GM18909 (cell line): ENCODE measurements around the gene HIPK2.

ENCODE experiments used
- ATAC-seq: cut with Tn5 transposase; IDR thresholded peaks from one replicate; pipeline ENCODE4 v1.9.1; 2021; ENCODE audit warnings: mild to moderate bottlenecking; ENCODE audit not compliant: unreplicated experiment, poor library complexity

The HIPK2 gene

DNA sequence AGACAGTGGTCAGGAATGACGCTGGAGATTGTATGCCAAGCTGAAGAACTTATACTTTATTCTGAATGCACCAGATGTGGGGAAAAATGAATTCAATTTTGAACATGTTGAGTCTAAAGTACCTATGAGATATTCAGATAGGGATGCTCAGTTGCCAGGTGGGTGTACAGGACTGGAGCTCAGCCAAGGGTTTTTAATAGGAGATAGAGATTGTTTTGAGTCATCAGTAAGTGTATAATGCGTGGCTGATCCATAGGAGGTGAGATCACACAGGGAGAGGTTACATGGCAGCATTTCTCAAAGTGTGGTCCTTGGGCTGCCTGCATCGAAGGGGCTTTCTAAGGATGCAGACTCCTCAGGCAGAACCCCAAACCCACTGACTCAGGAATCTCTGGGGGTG, 6.8 kb upstream of the HIPK2 start:
- no peak for ATAC-seq

DNA sequence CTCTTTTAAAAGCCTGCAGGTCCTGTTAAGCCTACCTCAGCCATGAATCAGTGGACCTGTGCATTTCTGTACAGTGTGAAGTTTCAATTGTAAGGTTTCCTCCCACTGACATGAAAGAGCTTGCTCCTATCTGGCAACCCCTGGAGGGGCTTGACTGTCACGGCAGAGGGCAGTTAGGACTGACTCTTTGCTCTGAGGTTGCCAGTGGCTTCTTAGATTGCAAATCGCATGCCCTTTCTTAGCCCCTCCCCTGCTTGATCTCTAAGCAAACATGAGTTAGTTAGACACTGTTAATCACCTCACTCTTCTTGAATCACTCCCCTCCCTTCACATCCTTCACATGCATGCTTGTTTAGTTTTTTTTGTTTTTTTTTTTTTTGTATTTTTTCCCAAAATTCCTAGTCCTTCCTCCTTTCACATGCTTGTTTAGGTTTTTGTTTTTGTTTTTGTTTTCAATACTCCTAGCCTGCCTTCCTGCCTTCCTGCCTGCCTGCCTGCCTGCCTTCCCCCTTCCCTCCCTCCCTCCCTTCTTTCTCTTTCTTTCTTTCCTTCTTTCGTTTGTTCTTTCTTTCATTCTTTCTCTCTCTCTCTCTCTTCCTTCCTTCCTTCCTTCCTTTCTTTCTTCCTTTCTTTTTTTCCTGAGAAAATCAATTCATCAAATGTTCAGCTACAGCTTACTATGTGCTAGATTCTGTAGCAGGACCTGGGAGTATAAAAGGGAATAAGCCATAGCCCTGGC, 6.0 kb upstream of the HIPK2 start:
- no peak for ATAC-seq

DNA sequence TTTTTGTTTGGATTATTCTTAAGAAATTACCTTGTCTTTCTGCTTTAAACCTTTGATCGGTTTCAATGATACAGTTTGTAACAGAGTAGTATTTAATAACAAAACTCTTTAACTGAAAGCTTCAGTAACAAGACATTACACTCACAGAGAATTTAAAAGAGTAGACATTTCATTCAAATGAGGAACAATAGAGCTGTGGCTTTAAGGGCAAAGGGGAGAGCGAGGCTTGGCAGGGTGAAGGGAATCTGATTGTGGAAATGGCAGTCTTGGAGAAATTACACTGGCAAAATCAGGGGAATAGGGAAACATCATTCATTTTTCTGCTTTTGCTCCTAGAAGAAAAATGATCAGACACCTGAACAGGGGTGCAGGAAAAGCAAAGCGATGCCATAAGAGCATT, 5.1 kb upstream of the HIPK2 start:
- no peak for ATAC-seq

DNA sequence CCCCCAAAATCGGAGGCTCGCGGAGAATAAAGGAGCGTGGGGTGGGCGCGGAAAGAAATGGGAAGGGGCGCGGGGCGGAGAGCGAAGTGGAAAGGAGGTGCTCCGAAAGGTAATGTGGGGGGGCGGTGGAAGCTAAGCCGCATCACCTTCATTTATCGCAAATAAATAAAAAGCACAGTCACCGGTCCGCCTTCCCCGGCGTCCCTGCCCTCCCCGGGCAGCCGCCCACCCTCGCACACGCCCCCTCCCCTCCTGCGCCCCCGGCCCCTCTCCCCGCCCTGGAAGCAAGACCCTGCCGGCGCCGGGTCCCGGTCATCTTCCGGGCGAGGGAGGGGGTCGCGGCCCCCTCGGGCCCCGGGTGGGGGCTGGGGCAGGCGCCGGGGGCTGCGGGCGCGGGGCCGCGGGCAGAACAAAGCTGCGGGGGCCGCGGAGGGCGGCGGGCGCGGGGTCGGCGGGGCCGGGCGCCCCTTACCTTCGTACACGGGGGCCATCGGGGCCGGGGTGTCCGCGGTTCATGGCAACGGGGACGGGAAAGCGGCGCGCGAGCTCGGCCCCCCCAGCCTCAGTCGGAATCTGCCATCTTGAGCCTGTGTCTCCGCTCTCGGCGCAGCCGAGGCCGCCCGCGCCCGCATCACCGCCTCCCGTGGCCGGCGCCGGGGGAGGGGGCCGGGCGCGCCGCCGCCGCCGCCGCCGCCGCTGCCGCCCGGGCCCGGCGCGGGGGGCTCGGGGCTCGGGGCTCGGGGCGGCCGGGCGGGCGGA, 486 bp downstream of the HIPK2 start:
- ATAC-seq = peak; percentile 22

DNA sequence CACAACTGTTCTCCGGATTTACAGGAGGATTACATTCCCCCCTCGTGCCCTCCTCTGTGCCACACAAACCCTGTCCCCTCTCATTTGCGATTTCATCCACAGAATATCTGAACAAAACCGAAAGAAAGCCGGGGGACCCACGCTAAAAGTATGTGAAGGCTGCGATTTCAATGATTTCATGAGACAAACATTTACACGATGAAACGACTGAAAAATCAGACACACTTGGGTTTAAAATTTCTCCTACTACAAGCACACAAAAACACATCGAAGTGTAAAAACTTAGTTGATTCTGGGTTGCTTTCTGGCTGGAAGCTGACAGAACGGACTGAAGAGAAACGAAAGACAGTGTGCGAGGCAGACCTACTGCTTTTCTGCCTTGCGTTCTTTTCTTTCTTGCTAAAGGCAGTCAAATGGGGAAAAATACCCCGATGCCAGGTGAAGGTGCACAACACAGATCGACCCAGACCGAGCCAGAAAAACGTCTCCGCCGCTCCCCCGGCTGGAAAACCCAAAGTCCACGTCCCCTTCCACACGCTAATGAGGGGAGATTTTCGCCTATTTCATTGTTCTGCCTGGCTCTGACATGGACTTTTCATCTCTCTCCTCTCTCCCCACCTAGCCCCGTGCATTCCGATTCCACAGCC, 1.2 kb downstream of the HIPK2 start:
- no peak for ATAC-seq

DNA sequence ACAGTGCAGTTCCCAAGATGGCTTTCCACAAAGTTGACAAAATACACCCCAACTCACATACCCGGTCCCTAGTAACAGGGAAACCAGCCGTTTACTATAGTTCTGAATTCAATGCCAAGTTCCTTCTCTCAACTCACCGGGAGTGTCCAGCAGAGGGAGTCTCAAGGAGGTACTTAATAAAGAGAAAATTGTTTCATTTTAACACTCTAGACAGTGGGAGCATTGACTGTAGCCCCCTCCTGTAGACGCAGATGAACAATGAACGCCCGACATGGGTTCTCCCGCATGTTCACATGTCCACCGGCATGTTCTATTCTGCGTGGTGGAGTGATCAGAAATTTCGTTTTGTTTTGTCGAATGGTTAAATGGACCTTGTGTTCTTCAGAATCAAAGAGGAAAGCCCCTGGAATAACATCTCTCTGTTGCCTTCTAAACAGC, 1.9 kb downstream of the HIPK2 start:
- ATAC-seq = peak; percentile 34

DNA sequence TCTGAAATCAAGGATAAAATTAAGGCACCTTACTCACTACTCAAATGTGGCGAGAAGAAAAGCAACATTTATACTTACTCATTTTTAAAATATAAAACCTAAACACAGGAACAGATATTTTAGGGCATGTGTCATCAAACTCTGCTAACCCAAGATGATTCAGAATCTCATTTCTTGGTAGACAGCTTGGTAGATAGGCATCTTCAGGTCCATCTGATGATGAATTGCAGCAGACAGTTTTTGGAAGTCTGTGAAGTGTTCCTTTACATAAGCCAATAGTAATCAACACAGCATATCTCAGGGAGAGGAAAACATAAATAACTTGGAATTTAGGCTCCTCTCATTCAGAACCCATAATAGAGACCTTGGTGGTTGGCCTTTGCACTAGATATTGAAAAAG, 3.4 kb downstream of the HIPK2 start:
- ATAC-seq = no peak

DNA sequence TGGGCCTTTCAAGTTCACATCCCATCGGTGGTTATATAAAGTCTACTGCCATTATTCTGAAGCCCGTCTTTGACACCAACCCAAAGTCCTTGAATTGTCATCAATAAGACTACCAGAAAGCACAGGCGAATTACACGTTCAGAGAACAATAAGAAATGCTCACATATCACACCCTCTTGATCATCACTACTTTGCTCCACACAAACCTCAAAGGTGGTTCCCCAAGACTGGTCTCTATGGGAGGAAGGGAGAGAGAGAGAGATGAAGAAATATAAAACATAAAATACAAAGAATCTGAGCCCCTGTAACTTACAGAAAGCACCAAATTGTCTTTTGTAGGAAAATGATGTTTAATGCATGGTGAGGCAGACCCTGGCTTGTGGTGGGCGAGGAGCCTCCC, 4.4 kb downstream of the HIPK2 start:
- no peak for ATAC-seq

DNA sequence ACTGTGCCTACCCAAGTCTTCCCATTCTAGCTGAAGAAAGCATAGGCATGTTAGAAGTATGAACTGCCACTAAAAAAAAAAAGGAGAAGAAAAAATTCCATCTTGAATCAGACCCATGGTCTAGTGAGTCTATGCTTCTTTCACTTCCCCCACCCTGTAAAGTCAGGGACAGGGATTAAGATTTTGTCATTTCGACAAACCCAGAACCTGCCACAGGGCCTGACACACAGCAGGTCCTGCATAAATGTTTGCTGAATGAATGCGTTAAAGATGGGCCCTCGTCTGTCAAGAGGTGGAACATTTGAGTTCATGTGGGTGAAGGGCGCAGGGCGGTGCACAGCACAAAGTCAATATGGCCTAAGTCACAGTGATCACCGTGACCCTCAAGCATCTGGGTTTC, 4.9 kb downstream of the HIPK2 start:
- ATAC-seq = no peak

DNA sequence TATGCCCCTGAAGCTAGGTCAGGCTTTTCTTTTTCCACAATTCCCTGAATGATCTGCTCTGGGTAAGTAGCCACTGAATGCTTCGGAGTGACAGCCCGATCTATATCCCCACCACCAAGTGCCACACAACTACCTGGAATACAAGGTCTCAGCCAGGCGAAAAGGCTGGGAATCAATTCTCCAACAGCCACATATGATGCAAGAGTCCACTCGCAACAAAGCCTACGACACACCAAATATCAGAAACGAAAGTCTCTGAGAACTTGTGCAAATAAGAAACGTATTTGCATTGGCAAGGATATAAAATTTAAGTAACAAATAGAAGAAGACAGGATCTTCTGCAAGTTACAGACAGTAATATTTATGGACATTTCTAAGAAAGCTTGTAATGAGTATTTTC, 5.7 kb downstream of the HIPK2 start:
- no peak for ATAC-seq

DNA sequence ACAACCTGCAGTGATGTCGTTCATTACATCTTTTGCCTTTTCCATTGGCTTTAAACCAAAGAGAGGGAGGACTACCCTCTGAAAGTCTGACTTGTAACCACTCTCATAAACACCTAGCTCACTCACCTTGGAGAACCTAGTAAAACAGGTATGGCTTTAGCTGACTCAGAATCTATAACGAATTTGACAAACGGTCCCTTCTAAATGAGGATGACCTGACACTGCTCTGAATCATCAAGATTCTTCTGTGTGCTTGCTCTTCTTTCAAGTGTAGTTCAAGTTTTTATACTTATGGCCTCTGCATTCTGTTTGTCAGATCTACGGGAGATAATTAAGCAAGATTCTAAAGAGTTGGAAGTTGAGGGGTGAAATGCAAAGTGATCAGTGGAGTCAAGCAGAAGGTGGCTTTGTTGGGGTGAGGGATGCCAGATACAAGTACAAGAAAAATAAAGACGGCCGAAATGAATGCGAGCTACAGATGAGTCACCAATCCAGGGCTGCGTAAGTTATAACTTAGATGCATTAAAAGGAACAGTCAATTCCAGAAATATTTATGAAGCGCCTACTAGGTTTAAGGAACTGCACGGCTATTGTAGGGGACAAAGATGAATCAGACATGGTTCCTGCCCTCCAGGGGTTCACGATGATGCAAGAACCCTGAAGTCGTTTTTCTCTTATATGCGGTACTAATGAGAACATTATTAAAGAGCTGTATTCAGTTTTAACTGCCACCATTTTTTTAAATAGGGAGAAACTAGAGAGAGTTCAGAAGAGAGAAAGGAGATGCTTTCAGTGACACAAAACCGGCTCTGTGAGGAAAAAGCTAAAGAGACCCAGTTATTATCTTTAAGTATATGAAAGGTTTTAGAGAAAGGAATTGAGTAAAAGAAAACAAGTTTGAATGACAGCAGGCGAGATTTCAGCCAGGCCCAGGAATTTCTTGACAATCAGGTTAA, 6.5 kb downstream of the HIPK2 start:
- no peak for ATAC-seq

DNA sequence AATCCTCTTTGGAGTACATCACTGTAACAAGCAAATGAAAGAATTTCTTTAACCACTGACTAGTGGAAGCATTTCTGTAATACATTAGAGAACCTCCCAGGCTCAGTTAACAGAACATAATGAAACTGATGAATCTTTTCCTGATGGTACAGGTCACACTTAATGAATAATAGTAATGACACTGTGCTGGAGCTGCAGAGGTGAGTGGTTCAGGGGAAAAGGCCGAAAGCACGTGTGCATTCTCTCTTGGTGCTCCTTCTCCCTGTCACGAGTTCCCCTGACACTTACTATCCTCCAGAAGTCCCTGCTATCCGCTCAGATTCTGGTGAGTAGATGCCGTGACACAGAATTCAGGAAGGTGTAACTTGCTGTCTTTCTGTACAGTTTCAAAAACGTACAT, 8.0 kb downstream of the HIPK2 start:
- no peak for ATAC-seq

DNA sequence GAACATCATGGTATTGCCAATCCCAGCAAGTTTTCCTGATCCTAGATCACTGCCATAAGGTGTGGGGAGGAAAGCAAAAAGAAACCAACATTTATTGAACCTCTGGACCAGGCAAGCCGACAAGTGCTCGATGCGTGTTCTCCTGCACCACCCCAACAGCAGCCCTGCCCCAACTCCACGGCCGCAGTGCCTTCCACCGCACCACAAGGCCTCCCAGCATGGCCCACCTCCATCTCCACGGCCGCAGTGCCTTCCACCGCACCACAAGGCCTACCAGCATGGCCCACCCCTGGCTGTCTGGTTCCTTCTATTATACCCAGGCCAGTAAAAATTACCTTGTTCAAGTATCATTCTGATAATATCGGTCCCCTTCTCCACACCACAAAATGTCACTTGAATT, 8.7 kb downstream of the HIPK2 start:
- no peak for ATAC-seq

DNA sequence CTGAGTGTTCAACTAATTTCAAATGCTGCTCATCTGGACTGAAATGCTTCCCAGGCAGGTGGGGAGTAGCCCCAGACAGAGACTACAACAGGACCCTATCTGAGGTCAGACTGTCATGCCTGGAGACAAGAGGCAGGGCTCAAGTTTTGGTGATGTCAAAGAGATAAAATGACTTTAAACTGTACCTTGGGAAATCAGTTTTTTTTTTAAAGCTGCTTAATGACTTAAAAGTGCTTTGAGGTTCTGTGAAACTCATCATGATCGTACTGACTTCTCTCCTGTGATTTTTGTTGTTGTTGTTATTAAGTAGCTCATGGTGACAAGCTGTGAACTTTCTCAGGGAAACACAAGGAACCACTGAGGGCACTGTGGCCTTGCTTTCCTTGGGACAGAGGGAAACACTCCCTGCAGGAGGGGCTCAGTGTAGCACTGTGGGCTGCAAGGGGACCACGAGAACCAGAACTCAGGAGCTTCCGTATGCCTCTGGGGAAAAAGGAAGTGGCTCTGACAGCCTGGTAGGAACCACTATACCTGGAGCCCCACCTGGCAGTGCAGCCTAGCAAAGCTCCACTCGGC, 9.5 kb downstream of the HIPK2 start:
- ATAC-seq = no peak

DNA sequence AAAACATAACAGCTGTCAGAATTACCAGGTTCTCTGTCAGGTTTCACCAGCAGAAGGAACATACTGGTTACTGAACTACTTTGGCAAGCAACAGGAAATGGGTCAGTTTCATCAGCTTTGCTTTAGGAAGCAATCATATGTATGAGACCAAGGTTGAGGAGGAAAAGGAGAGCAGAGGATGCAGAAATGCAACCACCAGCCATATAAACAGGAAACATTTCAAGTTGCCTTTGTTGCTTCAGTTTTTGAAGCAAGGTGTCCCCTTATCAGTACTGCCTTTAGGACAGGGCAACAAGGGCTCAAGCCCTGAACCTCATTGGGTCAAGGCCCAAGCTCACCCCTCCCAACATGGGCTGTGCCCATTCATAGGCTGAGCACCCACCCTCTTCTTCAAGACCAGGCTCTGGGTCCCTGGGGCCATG, 10.2 kb downstream of the HIPK2 start:
- ATAC-seq = peak; percentile 94

DNA sequence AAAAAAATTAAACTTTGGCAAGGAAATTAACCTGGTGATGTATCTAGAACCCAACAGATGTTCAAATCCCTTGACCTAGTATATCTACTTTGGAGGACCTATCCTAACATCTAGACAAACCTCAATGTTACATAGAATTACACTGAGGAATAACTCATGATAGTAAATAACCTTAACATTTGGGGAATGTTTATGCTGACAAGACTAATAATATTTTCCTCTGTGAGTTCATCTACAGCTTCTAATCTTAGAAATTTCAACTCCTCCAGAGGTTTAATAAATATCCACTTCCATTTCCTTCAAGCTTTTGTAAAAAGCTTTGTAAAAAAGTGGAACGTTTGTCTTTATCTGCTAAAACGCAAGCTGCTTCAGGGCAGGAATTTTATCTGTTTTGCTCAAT, 12.7 kb downstream of the HIPK2 start:
- no peak for ATAC-seq

DNA sequence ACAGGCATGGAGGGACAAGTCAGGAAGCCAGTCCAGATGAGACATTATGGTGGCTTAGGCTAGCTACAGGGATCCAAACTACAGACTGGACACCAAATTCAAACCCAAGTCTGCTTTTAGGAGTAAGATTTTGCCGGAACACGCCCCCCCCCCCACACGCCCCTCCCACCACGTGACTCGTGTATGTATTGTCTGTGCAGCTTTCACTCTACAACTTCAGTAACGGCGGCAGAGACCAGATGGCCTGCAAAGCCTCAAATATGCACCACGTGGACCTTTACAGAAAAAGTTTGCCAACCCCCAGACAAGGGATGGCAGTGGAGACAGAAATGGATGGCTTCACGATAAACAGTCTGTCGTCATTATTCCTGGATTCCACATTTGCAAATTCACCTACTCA, 14.5 kb downstream of the HIPK2 start:
- ATAC-seq = no peak

DNA sequence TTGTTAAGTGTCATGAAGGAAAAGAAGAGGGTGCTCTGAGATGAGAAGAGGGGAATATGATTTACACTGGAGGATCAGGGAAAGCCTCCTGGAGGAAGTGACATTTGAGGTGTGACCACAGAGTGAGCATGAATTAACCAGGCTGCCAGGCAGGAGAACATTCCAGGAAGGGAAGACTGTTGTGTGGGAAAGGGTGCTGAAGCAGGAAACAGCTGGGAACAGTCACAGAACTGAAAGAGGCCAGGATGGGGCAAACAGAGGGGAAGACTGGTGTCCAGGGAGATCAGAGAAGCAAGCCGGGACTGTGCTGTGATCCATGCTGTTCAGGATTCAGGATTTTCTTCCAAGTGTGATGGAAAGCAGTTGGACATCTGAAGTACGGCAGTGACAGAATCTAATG, 14.9 kb downstream of the HIPK2 start:
- ATAC-seq = no peak

DNA sequence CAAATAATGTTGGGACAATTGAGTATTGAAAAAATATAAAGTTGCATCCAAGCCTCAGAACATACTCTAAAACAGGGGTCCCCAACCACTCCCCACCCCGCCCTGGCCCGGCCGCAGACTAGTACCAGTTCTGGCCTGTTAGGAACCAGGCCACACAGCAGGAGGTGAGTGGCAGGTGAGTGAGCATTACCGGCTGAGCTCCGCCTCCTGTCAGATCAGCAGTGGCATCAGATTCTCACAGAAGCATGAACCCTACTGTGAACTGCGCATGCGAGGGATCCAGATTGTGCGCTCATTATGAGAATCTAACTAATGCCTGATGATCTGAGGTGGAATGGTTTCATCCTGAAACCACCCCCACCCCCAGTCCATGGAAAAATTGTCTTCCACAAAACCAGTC, 19.4 kb downstream of the HIPK2 start:
- no peak for ATAC-seq

DNA sequence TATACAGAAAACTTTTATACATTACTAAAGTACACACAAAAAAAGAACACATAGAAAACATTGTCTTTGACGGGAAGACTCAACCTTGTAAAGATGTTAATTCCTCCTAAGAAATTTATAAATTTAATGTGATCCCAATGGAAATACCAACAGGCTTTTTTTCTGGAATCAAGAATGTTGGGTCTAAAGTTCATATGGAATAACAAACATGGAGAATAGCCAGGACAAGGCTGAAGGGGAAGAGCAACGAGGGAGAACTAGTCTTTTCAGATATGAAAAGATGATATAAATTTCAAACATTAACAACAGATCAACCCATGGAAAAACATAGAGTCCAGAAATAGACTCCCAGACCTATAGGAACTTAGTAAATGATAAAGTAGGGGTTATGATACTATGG, 19.8 kb downstream of the HIPK2 start:
- ATAC-seq = no peak
